AG04449 (cell line): ENCODE results near the gene ERGIC3.
"Not testable (repeated sequence)": the region's sequence is repeated elsewhere in the genome, so short reads cannot be mapped to it uniquely, and the experiment has no call there.

Experiments
- CTCF ChIA-PET: fragments of 350-600 bp; formaldehyde crosslinking; extraction: SDS; loops from one replicate; lab custom pipeline; 2021; ENCODE audit warnings: antibody characterized with exemption; lab: Yijun Ruan, JAX
- POLR2A ChIA-PET: fragments of 400-600, 350-600 bp; formaldehyde crosslinking; extraction: SDS; loops from one replicate; lab custom pipeline; 2020; ENCODE audit warnings: antibody characterized with exemption, inconsistent platforms; lab: Yijun Ruan, JAX
- DNase-seq: peaks from one replicate; pipeline ENCODE4 v3.0.0-alpha.2; 2010; ENCODE audit warnings: low read depth, low spot score
- H3K4me3 ChIP-seq: 2 replicates; pipeline ENCODE4 v1.5.1; 2011; ENCODE audit warnings: low read depth, mild to moderate bottlenecking, control low read depth, low read length
- TF ChIP-seq, protein P1 (sequence below): IDR thresholded peaks from one replicate; pipeline ENCODE4 v1.5.1; 2011; ENCODE audit warnings: mild to moderate bottlenecking, moderate library complexity, low read length, control low read depth, inconsistent platforms; ENCODE audit not compliant: insufficient read depth; ENCODE audit errors: missing control alignments

Gene ERGIC3

DNA sequence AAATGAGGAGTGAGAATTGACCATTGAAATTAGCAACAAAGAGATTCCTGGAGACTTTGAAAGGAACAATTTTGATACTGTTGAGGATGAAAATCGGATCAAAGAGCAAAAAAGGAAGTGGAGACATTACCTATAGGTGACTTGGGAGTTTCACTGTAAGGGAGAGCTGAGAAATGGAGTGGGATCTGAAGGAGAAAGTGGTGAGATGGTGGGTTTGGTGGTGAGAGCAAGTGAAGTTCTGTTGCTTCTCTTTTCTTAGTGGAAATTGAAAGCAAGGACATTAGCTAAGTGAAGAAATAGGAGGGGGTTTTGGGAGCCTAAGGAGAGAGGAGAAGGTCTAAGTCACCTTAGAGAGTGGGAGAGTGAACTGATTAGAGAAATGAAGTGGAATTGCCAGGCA, 4.2 kb downstream of the ERGIC3 start:
- no peak for DNase-seq
- TF ChIP-seq, protein P1, sequence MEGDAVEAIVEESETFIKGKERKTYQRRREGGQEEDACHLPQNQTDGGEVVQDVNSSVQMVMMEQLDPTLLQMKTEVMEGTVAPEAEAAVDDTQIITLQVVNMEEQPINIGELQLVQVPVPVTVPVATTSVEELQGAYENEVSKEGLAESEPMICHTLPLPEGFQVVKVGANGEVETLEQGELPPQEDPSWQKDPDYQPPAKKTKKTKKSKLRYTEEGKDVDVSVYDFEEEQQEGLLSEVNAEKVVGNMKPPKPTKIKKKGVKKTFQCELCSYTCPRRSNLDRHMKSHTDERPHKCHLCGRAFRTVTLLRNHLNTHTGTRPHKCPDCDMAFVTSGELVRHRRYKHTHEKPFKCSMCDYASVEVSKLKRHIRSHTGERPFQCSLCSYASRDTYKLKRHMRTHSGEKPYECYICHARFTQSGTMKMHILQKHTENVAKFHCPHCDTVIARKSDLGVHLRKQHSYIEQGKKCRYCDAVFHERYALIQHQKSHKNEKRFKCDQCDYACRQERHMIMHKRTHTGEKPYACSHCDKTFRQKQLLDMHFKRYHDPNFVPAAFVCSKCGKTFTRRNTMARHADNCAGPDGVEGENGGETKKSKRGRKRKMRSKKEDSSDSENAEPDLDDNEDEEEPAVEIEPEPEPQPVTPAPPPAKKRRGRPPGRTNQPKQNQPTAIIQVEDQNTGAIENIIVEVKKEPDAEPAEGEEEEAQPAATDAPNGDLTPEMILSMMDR = no peak
- no peak overlapping the region for H3K4me3 ChIP-seq
- ChIA-PET CTCF (interaction anchor here (1.0 kb wide), 1 partner anchor 18 kb away, joined by 3 read pairs; no protein-coding TSS in a partner anchor), POLR2A (no interaction called here)

DNA sequence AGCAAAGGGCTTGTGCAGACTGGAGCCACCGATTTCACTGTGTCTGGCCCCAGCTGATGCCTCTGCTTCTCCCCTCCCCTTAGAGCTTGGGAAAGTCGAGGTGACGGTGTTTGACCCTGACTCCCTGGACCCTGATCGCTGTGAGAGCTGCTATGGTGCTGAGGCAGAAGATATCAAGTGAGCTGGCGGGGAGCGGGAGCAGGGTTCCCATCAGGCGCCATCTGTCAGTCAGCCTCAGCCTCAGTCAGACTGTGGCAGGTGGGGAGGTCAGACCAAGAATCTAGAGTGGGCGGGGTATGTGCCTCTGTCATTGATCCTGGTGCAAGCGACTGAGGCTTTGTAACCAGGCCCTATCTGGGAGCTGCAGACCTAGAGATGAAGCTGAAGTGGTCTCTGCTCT, 5.5 kb downstream of the ERGIC3 start:
- no peak for DNase-seq
- ChIA-PET CTCF (interaction anchor here (1.2 kb wide), 1 partner anchor 11 kb away, joined by 4 read pairs; no protein-coding TSS in a partner anchor), POLR2A (no interaction called here)
- TF ChIP-seq, protein P1 = no peak
- H3K4me3 ChIP-seq = no peak overlapping the region

DNA sequence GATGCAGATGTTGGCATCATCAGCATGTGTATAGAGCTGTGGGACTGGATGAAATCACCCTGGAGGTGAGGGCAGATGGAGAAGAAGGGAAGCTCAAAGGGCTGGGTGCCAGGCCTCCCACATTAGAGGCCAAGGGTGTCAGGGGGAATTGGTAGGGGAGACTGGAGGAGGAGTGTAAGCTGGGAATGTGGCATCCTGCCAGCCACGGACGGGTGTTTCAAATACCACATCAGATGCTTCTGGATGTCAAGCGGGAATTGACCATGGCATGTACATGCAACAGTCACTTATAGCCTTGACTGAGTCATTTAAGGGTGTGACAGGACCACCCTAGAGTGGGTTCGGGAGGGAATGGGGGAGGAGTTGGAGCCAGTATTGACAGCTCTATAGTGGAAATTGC, 9.6 kb downstream of the ERGIC3 start:
- no peak overlapping the region for H3K4me3 ChIP-seq
- TF ChIP-seq, protein P1 = no peak
- ChIA-PET CTCF (interaction anchor here (1.3 kb wide), 1 partner anchor 39 kb away, joined by 3 read pairs; no protein-coding TSS in a partner anchor), POLR2A (no interaction called here)
- DNase-seq = no peak

DNA sequence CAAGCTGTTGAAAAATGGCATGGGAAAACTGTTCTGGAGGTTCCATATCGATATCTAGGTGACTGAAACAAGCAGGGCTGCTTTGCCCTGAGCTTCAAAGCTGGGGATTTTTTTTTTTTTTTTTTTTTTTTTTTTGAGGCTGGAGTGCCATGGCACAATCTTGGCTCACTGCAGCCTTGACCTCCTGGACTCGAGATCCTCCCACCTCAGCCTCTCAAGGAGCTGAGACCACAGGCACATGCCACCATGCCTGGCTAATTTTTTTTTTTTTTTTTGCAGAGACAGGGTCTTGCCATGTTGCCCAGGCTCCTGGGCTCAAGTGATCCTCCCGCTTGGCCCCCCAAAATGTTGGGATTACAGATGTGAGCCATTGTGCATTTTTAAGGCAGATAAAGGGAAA, 11.0 kb downstream of the ERGIC3 start:
- CTCF ChIA-PET = interaction anchor here (0.9 to 2.1 kb wide), 3 partner anchors 8 to 11 kb away, joined by 3 to 7 read pairs (median 3); partner anchors contain the start of gene ERGIC3
- TF ChIP-seq, protein P1 = no peak
- DNase-seq = no peak
- POLR2A ChIA-PET = no interaction called here
- no peak overlapping the region for H3K4me3 ChIP-seq

DNA sequence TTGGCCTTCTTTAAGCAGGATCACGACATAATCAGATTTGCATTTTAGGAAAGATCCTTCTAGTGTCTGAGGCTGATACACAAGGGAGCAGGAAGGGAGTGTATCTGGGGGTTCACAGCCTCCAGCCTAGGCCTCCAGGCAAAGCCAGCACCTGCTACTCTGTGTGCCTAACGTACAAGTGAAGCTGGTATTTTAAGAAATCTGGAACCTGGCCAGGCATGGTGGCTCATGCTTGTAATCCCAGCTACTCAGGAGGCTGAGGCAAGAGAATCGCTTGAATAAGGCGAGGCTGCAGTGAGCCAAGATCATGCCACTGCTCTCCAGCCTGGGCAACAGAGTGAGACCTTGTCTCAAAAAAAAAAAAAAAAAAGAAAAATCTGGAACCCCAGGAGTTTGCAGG, 13.6 kb downstream of the ERGIC3 start:
- DNase-seq, CTCF ChIA-PET, POLR2A ChIA-PET, H3K4me3 ChIP-seq: not testable (repeated sequence)

DNA sequence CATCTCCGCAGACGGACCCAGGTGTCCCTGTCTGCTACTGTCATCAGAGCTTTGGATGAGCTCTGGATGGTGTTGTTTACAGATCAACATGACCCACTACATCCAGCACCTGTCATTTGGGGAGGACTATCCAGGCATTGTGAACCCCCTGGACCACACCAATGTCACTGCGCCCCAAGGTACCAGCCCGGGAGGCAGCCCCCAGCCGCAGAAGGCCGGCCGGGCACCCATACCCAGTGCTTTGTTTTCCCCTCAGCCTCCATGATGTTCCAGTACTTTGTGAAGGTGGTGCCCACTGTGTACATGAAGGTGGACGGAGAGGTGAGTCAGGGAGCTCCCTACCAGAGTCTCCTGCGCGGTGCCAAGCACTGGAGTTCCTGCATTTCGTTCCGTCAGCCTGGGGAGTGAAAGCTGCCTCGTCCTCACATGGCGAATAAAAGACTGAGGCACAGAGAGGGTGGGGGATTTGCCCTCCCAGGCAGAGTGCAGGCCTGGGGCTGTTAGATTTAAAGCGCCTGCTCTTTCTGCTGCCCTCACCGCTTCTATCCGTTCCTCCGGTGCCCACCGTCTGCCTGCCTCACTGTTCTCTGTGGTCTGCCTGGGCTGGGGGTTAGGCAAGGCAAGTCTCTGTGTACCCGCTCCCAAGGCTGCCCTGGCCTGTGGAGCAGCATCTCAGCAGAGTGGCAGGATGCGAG, 14.2 kb downstream of the ERGIC3 start:
- TF ChIP-seq, protein P1 = no peak
- no peak for DNase-seq
- CTCF ChIA-PET = no interaction called here
- POLR2A ChIA-PET = no interaction called here
- H3K4me3 ChIP-seq = no peak overlapping the region

DNA sequence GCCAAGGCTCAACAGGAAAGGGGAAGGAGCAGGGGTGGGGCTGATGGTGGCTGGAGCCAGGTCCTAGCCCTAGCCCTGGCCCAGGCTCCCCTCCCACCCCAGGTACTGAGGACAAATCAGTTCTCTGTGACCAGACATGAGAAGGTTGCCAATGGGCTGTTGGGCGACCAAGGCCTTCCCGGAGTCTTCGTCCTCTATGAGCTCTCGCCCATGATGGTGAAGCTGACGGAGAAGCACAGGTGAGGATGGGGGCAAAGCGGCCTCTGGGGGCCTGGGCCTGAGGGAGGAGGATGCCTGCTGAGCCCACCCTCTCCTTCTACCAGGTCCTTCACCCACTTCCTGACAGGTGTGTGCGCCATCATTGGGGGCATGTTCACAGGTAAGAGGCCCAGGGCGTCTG, 15.0 kb downstream of the ERGIC3 start:
- TF ChIP-seq, protein P1 = no peak
- POLR2A ChIA-PET = no interaction called here
- CTCF ChIA-PET = no interaction called here
- no peak overlapping the region for H3K4me3 ChIP-seq
- DNase-seq = no peak
